IMR-90 (cell line): Measurements from ENCODE around the gene AGPS. TPM values are rescaled to one million over a fixed set of nuclear protein-coding genes. Genes with fewer than 3 reads are reported as not detected.
"Not testable (repeated sequence)": the region's sequence is repeated elsewhere in the genome, so short reads cannot be mapped to it uniquely, and the experiment has no call there.

Source experiments
- ATAC-seq: fragments of 200-7000 bp; cut with Tn5 transposase; 2 replicates; pipeline ENCODE4 v1.9.1; 2020; ENCODE audit warnings: low read depth, mild to moderate bottlenecking, moderate library complexity
- BruUV-seq: library from RNA; stranded (reverse); fragments of 400-500 nt; replicated peaks from 2 replicates; lab custom pipeline; 2021; lab: Mats Ljungman, UMichigan
- CTCF ChIA-PET: fragments of 300-600 bp; formaldehyde crosslinking; extraction: SDS; loops from one replicate; lab custom pipeline; 2021; ENCODE audit warnings: antibody characterized with exemption; lab: Yijun Ruan, JAX
- POLR2A ChIA-PET: fragments of 300-600 bp; sonication (Branson Sonifier 250); formaldehyde crosslinking; loops from one replicate; lab custom pipeline; 2022; ENCODE audit warnings: antibody characterized with exemption; ENCODE audit not compliant: unreplicated experiment; lab: Charles Lee
- DNase-seq: peaks from one replicate; pipeline ENCODE4 v3.0.0; 2013
- H2AFZ ChIP-seq: replicated peaks from 2 replicates; pipeline ENCODE3; 2013; ENCODE audit warnings: low read length, mild to moderate bottlenecking; ENCODE audit not compliant: poor library complexity
- H2AK5ac ChIP-seq: 2 replicates; pipeline ENCODE4 v1.6.1; 2013; ENCODE audit warnings: low read depth, low read length, inconsistent platforms
- H2AK9ac ChIP-seq: replicated peaks from 2 replicates; pipeline ENCODE3; 2013; ENCODE audit warnings: mild to moderate bottlenecking, low read depth, low read length, moderate library complexity; ENCODE audit not compliant: poor library complexity
- H2BK120ac ChIP-seq: 2 replicates; pipeline ENCODE4 v1.6.1; 2013; ENCODE audit warnings: low read depth, low read length, inconsistent platforms
- H2BK15ac ChIP-seq: 3 replicates; pipeline ENCODE4 v1.6.1; 2013; ENCODE audit warnings: low read depth, low read length, inconsistent platforms
- H2BK20ac ChIP-seq: 2 replicates; pipeline ENCODE4 v1.6.1; 2013; ENCODE audit warnings: low read depth, mild to moderate bottlenecking, inconsistent platforms, low read length, moderate library complexity
- H2BK5ac ChIP-seq: 2 replicates; pipeline ENCODE4 v1.6.1; 2013; ENCODE audit warnings: mild to moderate bottlenecking, low read depth, low read length, inconsistent platforms; ENCODE audit not compliant: poor library complexity, severe bottlenecking
- H3K14ac ChIP-seq: replicated peaks from 2 replicates; pipeline ENCODE4 v1.6.1; 2013; ENCODE audit warnings: low read depth, low read length, inconsistent platforms
- H3K18ac ChIP-seq: 2 replicates; pipeline ENCODE4 v1.6.1; 2013; ENCODE audit warnings: low read depth, low read length, control low read depth
- H3K23ac ChIP-seq: 2 replicates; pipeline ENCODE4 v1.6.1; 2013; ENCODE audit warnings: low read depth, low read length, inconsistent platforms
- H3K27ac ChIP-seq: 2 replicates; pipeline ENCODE4 v1.5.1; 2013; ENCODE audit warnings: mild to moderate bottlenecking, control low read depth, low read length; ENCODE audit not compliant: insufficient read depth
- H3K27me3 ChIP-seq: 2 replicates; pipeline ENCODE4 v1.6.1; 2013; ENCODE audit warnings: low read length; ENCODE audit not compliant: control insufficient read depth, insufficient read depth
- H3K36me3 ChIP-seq: 2 replicates; pipeline ENCODE4 v1.6.1; 2013; ENCODE audit warnings: low read length, mixed read lengths; ENCODE audit not compliant: control insufficient read depth, insufficient read depth
- H3K4ac ChIP-seq: 2 replicates; pipeline ENCODE4 v1.6.1; 2013; ENCODE audit warnings: low read depth, low read length, inconsistent platforms
- H3K4me1 ChIP-seq: 2 replicates; pipeline ENCODE4 v1.6.1; 2013; ENCODE audit warnings: low read length, mixed read lengths; ENCODE audit not compliant: control insufficient read depth, insufficient read depth
- H3K4me2 ChIP-seq: 2 replicates; pipeline ENCODE4 v1.6.1; 2013; ENCODE audit warnings: low read depth, mild to moderate bottlenecking, control low read depth, low read length, moderate library complexity
- H3K4me3 ChIP-seq: 2 replicates; pipeline ENCODE4 v1.5.1; 2013; ENCODE audit warnings: low read depth, mild to moderate bottlenecking, control low read depth, low read length, moderate library complexity; ENCODE audit not compliant: insufficient read depth
- H3K56ac ChIP-seq: 2 replicates; pipeline ENCODE4 v1.6.1; 2013; ENCODE audit warnings: low read length, inconsistent platforms; ENCODE audit not compliant: insufficient read depth; ENCODE audit errors: extremely low read depth
- H3K79me1 ChIP-seq, 2 experiments: 2 replicates each; pipeline ENCODE4 v1.6.1; 2013; ENCODE audit warnings: low read length in 2 of 2, inconsistent platforms in 1 of 2, low read depth in 1 of 2
- H3K9ac ChIP-seq: 2 replicates; pipeline ENCODE4 v1.6.1; 2013; ENCODE audit warnings: low read depth, low read length, control low read depth
- H3K9me1 ChIP-seq: 2 replicates; pipeline ENCODE4 v1.6.1; 2013; ENCODE audit warnings: low read length, inconsistent platforms; ENCODE audit not compliant: insufficient read depth
- H3K9me3 ChIP-seq: 2 replicates; pipeline ENCODE4 v1.6.1; 2013; ENCODE audit warnings: low read length; ENCODE audit not compliant: control insufficient read depth, insufficient read depth
- H4K20me1 ChIP-seq: 2 replicates; pipeline ENCODE4 v1.6.1; 2013; ENCODE audit warnings: low read length, inconsistent platforms; ENCODE audit not compliant: insufficient read depth
- H4K5ac ChIP-seq: 2 replicates; pipeline ENCODE4 v1.6.1; 2013; ENCODE audit warnings: mild to moderate bottlenecking, low read depth, low read length, control low read depth
- H4K8ac ChIP-seq, 2 experiments: 2 replicates each; pipeline ENCODE4 v1.6.1; 2013; ENCODE audit warnings: low read depth in 2 of 2, low read length in 2 of 2, control low read depth in 1 of 2, inconsistent platforms in 1 of 2
- H4K91ac ChIP-seq: 2 replicates; pipeline ENCODE4 v1.6.1; 2013; ENCODE audit warnings: low read depth, low read length, inconsistent platforms; ENCODE audit not compliant: insufficient read depth
- CEBPB ChIP-seq: IDR thresholded peaks from 2 replicates; pipeline ENCODE4 v1.6.1; 2012; ENCODE audit warnings: low read depth, low read length, improper control_type of control experiment
- CHD1 ChIP-seq: IDR thresholded peaks from 2 replicates; pipeline ENCODE4 v1.6.1; 2012; ENCODE audit warnings: low read depth, low read length, improper control_type of control experiment
- MAFK ChIP-seq: IDR thresholded peaks from 2 replicates; pipeline ENCODE4 v1.6.1; 2012; ENCODE audit warnings: low read depth, low read length, improper control_type of control experiment
- POLR2A ChIP-seq: IDR thresholded peaks from 2 replicates; pipeline ENCODE4 v1.6.1; 2012; ENCODE audit warnings: mild to moderate bottlenecking, low read depth, low read length
- RFX5 ChIP-seq: IDR thresholded peaks from 2 replicates; pipeline ENCODE4 v1.8.0; 2012; ENCODE audit warnings: low read depth, mild to moderate bottlenecking, low read length, moderate library complexity
- SMC3 ChIP-seq: fragments of 150-350 bp; IDR thresholded peaks from 2 replicates; pipeline ENCODE4 v1.6.1; 2016; ENCODE audit warnings: low read depth, mild to moderate bottlenecking, antibody characterized with exemption, low read length, moderate library complexity
- WGBS, 2 experiments: methylation state at CpG; one replicate each; pipeline versions ENCODE4 v1.1.5 to v1.1.7; 2013; ENCODE audit warnings: missing lambda C conversion rate in 2 of 2; ENCODE audit not compliant: insufficient read length in 1 of 2; ENCODE audit errors: extremely low coverage in 2 of 2; 5-methylcytosine and 5-hydroxymethylcytosine counted together
- dilution Hi-C: fragments of 300-500 bp; cut with HindIII; formaldehyde crosslinking; loops from one replicate; pipeline ENCODE4 v1.14.3; 2018; ENCODE audit warnings: low sequenced_read_pairs; ENCODE audit not compliant: unreplicated experiment
- in situ Hi-C: fragments of 300-500 bp; cut with MboI; formaldehyde crosslinking; loops from 3 replicates; pipeline ENCODE4 v1.14.3; 2019; ENCODE audit warnings: low sequenced_read_pairs, inconsistent platforms, mixed read lengths
- intact Hi-C: fragments of 100-400 bp; cut with micrococcal nuclease; formaldehyde crosslinking; loops from 2 replicates; pipeline ENCODE4 v1.10.0; 2022
- polyA plus RNA-seq, 3 experiments: library from polyadenylated mRNA; depleted of rRNA; stranded (reverse); fragments of >200 nt; gene quantifications; 2 replicates each; pipeline ENCODE4 v1.2.3, GENCODE V29; 2012; ENCODE audit warnings: low replicate concordance in 1 of 3
- total RNA-seq: library from RNA; depleted of rRNA; stranded (reverse); fragments of >200 nt; gene quantifications from 2 replicates; pipeline ENCODE4 v1.2.3, GENCODE V29; 2012
- TF ChIP-seq, protein P1 (sequence below): fragments of 150-350 bp; IDR thresholded peaks from 2 replicates; pipeline ENCODE4 v1.6.1; 2017; ENCODE audit warnings: mild to moderate bottlenecking, antibody characterized with exemption, low read length, low read depth
- TF ChIP-seq, protein P2 (sequence below): conservative IDR thresholded peaks from 2 replicates; pipeline ENCODE4 v1.5.1; 2012; ENCODE audit warnings: mild to moderate bottlenecking, low read depth, low read length, improper control_type of control experiment

Gene AGPS
- total and polyA plus RNA-seq, 2 of the 4 experiments (the other 2 are of a cell fraction), result 6.6 to 18.6 TPM

DNA sequence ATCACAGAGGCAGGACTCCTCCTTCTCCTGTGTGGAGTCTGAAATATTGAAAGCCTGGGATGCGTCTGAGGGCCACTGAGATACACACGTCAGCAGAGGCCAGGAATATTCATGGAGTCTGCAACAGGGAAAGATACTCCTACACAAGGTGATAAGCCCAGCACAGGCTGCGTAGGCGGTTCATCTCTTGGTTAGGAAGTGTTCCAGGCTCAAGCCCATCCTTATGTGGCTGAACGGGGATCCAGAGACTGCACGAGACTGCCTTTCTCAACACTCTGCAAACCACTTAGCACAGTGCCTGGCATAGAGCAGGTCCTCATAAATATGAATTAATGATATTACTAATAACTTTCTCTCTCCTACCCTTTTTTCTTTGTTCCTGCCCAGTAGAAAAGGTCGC, 29.2 kb upstream of the AGPS start:
- no peak overlapping the region for H3K4me2 ChIP-seq
- H4K5ac ChIP-seq, result no peak overlapping the region
- no peaks in the 10 kb centered on the region for H3K9me3 ChIP-seq
- intact Hi-C loops, result no loop called here
- no peaks in the 10 kb centered on the region for H3K4me1 ChIP-seq
- no peak overlapping the region for H3K4me3 ChIP-seq
- POLR2A ChIA-PET, result no interaction called here
- no peaks in the 10 kb centered on the region for H3K9me1 ChIP-seq
- no peak overlapping the region for H4K91ac ChIP-seq
- no peak overlapping the region for H3K23ac ChIP-seq
- CTCF ChIA-PET, result no interaction called here
- 57% methylated on average over 1 of the region's 7 CpGs; no CpG with 5 or more reads in 1 of the 2 experiments for WGBS, 2 experiments
- no peak overlapping the region for H2BK20ac ChIP-seq
- in situ Hi-C loops, result no loop called here
- no peaks in the 10 kb centered on the region for H3K36me3 ChIP-seq
- H2AK9ac ChIP-seq, result no peak overlapping the region
- H2AK5ac ChIP-seq, result no peak overlapping the region
- dilution Hi-C loops, result no loop called here
- no peak overlapping the region for H2BK15ac ChIP-seq
- H3K27ac ChIP-seq, result no peak overlapping the region
- no peak overlapping the region for H2BK5ac ChIP-seq
- H3K18ac ChIP-seq, result no peak overlapping the region
- H3K27me3 ChIP-seq, result no peaks in the 10 kb centered on the region
- H3K14ac ChIP-seq, result no peak overlapping the region
- no peak overlapping the region for H3K9ac ChIP-seq
- no peak overlapping the region for H3K4ac ChIP-seq
- H2AFZ ChIP-seq, result no peak overlapping the region
- H2BK120ac ChIP-seq, result no peak overlapping the region
- ATAC-seq (no peak), DNase-seq (no peak)
- no peak overlapping the region for H4K8ac ChIP-seq
- H3K56ac ChIP-seq, result no peak overlapping the region
- BruUV-seq, result no TSS peak
- H4K20me1 ChIP-seq, result no peaks in the 10 kb centered on the region
- H3K79me1 ChIP-seq, result no peaks in the 10 kb centered on the region
- TF ChIP-seq CHD1 (no peak), POLR2A (no peak), RFX5 (no peak), SMC3 (no peak), MAFK (no peak), CEBPB (no peak)
- TF ChIP-seq, protein P1, sequence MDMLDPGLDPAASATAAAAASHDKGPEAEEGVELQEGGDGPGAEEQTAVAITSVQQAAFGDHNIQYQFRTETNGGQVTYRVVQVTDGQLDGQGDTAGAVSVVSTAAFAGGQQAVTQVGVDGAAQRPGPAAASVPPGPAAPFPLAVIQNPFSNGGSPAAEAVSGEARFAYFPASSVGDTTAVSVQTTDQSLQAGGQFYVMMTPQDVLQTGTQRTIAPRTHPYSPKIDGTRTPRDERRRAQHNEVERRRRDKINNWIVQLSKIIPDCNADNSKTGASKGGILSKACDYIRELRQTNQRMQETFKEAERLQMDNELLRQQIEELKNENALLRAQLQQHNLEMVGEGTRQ, result no peak
- TF ChIP-seq, protein P2, sequence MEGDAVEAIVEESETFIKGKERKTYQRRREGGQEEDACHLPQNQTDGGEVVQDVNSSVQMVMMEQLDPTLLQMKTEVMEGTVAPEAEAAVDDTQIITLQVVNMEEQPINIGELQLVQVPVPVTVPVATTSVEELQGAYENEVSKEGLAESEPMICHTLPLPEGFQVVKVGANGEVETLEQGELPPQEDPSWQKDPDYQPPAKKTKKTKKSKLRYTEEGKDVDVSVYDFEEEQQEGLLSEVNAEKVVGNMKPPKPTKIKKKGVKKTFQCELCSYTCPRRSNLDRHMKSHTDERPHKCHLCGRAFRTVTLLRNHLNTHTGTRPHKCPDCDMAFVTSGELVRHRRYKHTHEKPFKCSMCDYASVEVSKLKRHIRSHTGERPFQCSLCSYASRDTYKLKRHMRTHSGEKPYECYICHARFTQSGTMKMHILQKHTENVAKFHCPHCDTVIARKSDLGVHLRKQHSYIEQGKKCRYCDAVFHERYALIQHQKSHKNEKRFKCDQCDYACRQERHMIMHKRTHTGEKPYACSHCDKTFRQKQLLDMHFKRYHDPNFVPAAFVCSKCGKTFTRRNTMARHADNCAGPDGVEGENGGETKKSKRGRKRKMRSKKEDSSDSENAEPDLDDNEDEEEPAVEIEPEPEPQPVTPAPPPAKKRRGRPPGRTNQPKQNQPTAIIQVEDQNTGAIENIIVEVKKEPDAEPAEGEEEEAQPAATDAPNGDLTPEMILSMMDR, result no peak

DNA sequence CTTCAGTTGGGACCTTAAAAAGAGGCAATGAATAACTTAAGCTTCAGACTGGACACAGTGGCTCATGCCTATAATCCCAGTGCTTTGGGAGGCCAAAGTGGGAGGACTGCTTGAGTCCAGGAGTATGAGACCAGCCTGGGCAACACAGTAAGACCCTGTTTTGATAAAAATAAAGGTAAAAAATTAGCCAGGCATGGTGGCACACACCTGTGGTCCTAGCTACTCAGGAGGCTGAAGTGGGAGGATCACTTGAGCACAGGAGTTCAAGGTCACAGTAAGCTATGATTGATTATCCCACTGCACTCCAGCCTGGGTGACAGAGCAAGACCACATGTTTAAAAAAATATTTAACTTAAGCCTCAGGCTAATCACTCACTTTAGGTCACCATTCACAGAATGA, 26.8 kb upstream of the AGPS start:
- in situ Hi-C loops, H4K20me1 ChIP-seq, H2BK5ac ChIP-seq, ATAC-seq, DNase-seq, H3K14ac ChIP-seq, H3K18ac ChIP-seq, H4K91ac ChIP-seq, H3K27ac ChIP-seq, H3K4me3 ChIP-seq, H3K27me3 ChIP-seq, intact Hi-C loops, H2AFZ ChIP-seq, POLR2A ChIA-PET, H2BK15ac ChIP-seq, H3K36me3 ChIP-seq, H3K4me1 ChIP-seq, H4K8ac ChIP-seq, H3K4ac ChIP-seq, H3K23ac ChIP-seq, H3K9me3 ChIP-seq, H3K4me2 ChIP-seq, H2BK120ac ChIP-seq, H2BK20ac ChIP-seq, H3K79me1 ChIP-seq, H4K5ac ChIP-seq, BruUV-seq, H3K9ac ChIP-seq, H3K56ac ChIP-seq, CTCF ChIA-PET, H2AK5ac ChIP-seq, dilution Hi-C loops, H3K9me1 ChIP-seq, H2AK9ac ChIP-seq: not testable (repeated sequence)
